GM19351 (cell line): ENCODE results near the gene PHRF1.
"Not testable (repeated sequence)": the region's sequence is repeated elsewhere in the genome, so short reads cannot be mapped to it uniquely, and the experiment has no call there.

ENCODE experiments used
- ATAC-seq: cut with Tn5 transposase; IDR thresholded peaks from one replicate; pipeline ENCODE4 v1.9.1; 2021; ENCODE audit warnings: mild to moderate bottlenecking, moderate library complexity; ENCODE audit not compliant: unreplicated experiment

The PHRF1 gene

GRCh38 chr11:650482-650881 is 74.2 kb downstream of the PHRF1 start:
- no peak for ATAC-seq

DNA sequence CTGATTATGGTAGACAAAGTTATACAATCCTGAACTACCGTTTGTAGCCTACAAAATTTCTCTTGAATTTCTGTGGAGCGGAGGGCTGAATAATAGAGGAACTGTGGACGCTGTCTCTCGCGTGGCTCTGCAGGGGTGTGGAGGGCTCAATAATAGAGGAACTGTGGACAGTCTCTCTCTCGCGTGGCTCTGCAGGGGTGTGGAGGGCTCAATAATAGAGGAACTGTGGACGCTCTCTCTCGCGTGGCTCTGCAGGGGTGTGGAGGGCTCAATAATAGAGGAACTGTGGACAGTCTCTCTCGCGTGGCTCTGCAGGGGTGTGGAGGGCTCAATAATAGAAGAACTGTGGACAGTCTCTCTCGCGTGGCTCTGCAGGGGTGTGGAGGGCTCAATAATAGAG is 76.9 kb downstream of the PHRF1 start:
- ATAC-seq: not testable (repeated sequence)

GRCh38 chr11:653837-654236 is 77.6 kb downstream of the PHRF1 start:
- no peak for ATAC-seq

- not testable (repeated sequence) for ATAC-seq
Observed at GRCh38 chr11:654444-654843, 78.2 kb downstream of the PHRF1 start.

GRCh38 chr11:655036-655726 is 78.9 kb downstream of the PHRF1 start:
- no peak for ATAC-seq

DNA sequence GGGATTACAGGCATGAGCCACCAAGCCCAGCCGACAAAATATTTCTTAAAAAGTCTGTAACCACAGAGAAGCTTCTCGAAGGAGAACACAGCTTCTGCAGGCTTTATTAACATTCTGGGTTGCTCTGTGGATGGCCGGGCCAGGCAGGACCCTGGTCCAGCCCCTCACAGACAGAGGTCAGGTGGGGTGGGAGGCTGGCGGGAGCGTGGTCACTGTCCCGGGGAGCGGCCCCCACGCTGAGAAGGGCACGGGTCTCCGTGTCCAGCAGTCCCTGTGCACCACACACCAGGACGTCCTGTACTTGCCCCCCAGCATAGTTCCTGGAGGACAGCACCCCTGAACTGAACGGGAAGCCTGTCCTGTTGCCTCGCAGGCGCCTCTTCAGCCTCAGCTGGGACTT is 80.2 kb downstream of the PHRF1 start:
- no peak for ATAC-seq

GRCh38 chr11:656866-657265 is 80.6 kb downstream of the PHRF1 start:
- no peak for ATAC-seq

DNA sequence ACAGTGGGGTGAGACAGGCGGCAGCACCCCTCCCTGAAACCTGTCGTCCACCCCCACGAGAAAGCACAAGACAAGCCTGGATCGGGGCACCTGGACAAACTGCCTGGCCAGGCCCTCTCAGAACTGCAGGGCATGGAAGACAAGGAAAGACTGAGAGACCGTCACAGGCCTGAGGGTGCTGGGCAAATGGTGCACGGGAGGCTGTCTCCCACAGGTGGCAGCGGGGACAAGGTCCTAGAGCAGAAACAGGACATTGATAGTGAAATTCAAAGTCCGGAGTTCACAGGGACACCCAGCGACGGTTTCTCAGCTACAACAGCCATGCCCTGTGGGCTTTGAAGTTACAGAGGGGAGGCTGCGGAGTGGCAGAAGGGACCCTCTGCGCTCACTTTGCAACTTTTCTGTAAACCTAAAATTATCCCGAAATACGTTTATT is 81.4 kb downstream of the PHRF1 start:
- ATAC-seq: no peak

- no peak for ATAC-seq
Observed at GRCh38 chr11:659532-660085, 83.3 kb downstream of the PHRF1 start.

DNA sequence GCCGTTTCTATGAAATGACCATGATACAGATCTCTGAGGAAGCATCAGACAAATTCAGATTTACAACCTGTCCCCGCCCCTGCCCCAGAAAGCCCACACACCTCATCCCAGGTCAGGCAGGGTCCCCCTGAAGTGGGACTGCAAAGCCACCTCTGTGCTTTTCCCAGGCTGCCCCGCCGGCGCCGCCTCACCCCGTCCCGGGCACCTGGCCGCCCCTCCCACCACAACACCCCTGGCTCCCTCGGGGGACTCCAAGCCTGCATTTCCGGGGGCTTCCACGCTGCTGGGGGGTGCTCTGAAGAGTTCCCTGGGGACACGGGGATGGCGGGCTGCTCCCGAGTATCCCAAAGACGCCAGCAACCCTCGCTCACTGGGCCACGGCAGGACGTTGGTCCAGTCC is 84.0 kb downstream of the PHRF1 start:
- ATAC-seq: no peak

DNA sequence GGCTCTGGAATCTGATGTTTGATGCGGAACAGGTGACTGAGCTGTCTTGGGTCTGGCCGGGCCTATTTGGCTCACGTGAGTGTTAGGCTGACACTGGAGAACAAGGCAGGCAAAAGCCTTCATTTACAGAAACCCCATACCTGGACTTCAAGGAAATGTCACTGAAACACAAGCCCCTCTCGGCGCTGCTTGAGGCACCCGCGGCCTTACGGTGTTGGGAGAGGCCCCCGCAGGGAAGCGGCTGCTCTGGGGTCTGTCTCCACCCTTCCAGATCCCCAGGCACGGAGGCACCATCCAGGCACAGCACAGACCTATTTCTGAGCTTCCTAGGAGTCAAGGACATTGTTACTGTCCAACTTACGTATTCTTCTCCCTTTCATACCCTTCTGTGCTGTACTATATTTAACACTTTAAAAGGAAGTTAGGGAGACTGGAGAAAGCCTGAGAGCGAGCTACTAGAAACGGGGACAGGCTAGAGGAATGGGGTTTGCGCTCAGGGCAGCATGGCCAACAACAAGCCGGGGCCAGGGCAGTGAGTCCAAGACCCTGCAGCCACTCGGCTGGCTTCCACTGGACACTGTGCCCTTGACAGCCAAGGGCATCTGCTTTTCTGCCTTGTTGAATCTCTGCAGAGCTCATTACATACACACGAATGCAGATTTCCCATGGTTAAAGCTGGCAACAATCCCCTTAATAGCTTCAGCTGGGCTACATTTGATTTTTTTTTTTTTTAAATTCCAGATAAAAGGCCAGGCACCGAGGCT is 84.6 kb downstream of the PHRF1 start:
- ATAC-seq: no peak
